Hepatocyte (in vitro differentiated cells): Measurements from ENCODE around the gene CKLF. TPM values are rescaled to one million over a fixed set of nuclear protein-coding genes. Genes with fewer than 3 reads are reported as not detected.

Experiments used
- DNase-seq: peaks from one replicate; pipeline ENCODE4 v3.0.0-alpha.2; 2016; ENCODE audit warnings: low spot score
- H2AFZ ChIP-seq: fragments of 200-600 bp; sonication (generic); 2 replicates; pipeline ENCODE4 v1.6.0; 2016; ENCODE audit warnings: antibody characterized with exemption, mild to moderate bottlenecking
- H3K27ac ChIP-seq: fragments of 200-600 bp; sonication (generic); 2 replicates; pipeline ENCODE4 v1.5.1; 2016; ENCODE audit warnings: mild to moderate bottlenecking
- H3K27me3 ChIP-seq: fragments of 200-600 bp; sonication (generic); 2 replicates; pipeline ENCODE4 v1.6.1; 2016
- H3K36me3 ChIP-seq: fragments of 200-600 bp; sonication (generic); replicated peaks from 2 replicates; pipeline ENCODE4 v1.5.1; 2016; ENCODE audit warnings: low read depth; ENCODE audit not compliant: insufficient read depth
- H3K4me1 ChIP-seq: fragments of 200-600 bp; sonication (generic); 2 replicates; pipeline ENCODE4 v1.5.1; 2016; ENCODE audit warnings: mild to moderate bottlenecking, moderate library complexity; ENCODE audit not compliant: insufficient read depth
- H3K4me2 ChIP-seq: fragments of 200-600 bp; sonication (generic); 2 replicates; pipeline ENCODE4 v1.6.0; 2016
- H3K4me3 ChIP-seq: fragments of 200-600 bp; sonication (generic); 2 replicates; pipeline ENCODE4 v1.5.1; 2016; ENCODE audit warnings: mild to moderate bottlenecking
- H3K79me2 ChIP-seq: fragments of 200-600 bp; sonication (generic); 2 replicates; pipeline ENCODE4 v1.6.0; 2017; ENCODE audit warnings: mild to moderate bottlenecking
- H3K9me2 ChIP-seq: fragments of 200-600 bp; sonication (generic); replicated peaks from 2 replicates; pipeline ENCODE4 v1.6.0; 2017; ENCODE audit warnings: mild to moderate bottlenecking; ENCODE audit not compliant: insufficient read depth
- H3K9me3 ChIP-seq: fragments of 200-600 bp; sonication (generic); 2 replicates; pipeline ENCODE4 v1.5.1; 2016; ENCODE audit warnings: low read depth, mild to moderate bottlenecking
- H4K20me1 ChIP-seq: fragments of 200-600 bp; sonication (generic); 2 replicates; pipeline ENCODE4 v1.6.0; 2016; ENCODE audit warnings: mild to moderate bottlenecking; ENCODE audit not compliant: insufficient read depth, poor library complexity, severe bottlenecking
- EZH2 ChIP-seq: fragments of 200-600 bp; sonication (generic); IDR thresholded peaks from 2 replicates; pipeline ENCODE4 v1.6.1; 2016; ENCODE audit warnings: antibody characterized with exemption, mild to moderate bottlenecking, borderline replicate concordance
- EZH2phosphoT487 ChIP-seq: fragments of 200-600 bp; sonication (generic); IDR thresholded peaks from one replicate; pipeline ENCODE4 v1.6.1; 2018; ENCODE audit warnings: antibody characterized with exemption, mild to moderate bottlenecking, low read depth, moderate library complexity; ENCODE audit not compliant: unreplicated experiment, severe bottlenecking
- whole genome bisulfite sequencing: methylation state at CpG from one replicate; pipeline ENCODE4 v1.1.6; 2016; ENCODE audit warnings: low lambda C conversion rate; ENCODE audit errors: missing lambda C conversion rate; 5-methylcytosine and 5-hydroxymethylcytosine counted together
- polyA plus RNA-seq: library from polyadenylated mRNA; unstranded; fragments of >200 nt; fragmentation: Nextera tagmentation; extraction: Ambion mirVana; gene quantifications from 2 replicates; pipeline ENCODE4 v1.2.1, GENCODE V29; 2016
- total RNA-seq: library from RNA; depleted of rRNA; stranded (reverse); fragments of >200 nt; gene quantifications from 2 replicates; pipeline ENCODE4 v1.2.3, GENCODE V29; 2014
- TF ChIP-seq, protein P1 (sequence below): fragments of 200-600 bp; sonication (generic); IDR thresholded peaks from 2 replicates; pipeline ENCODE4 v1.5.1; 2016; ENCODE audit warnings: antibody characterized with exemption, mild to moderate bottlenecking; ENCODE audit not compliant: poor library complexity

The CKLF gene
- total and polyA plus RNA-seq, 2 experiments from 2014 or later, result 39.9 to 53.5 TPM

DNA sequence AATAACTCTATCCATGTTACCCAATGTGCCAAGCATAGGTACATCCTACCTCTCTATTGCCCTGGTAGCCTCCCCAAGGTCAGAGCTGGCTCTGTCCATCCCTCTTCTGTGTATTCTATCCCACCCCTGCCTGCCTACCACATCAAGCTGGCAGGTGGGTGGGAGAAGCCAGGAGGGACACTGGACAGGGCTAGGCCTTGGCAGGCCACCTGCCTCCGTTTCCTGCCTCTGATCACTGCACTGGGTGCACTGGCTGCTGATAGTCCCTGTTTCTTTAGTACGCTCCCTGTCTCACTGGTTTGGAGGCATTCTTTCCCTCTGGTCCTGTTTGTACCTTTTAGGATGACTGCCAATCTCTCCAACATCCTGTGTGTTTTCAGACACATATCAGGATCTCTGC, 15.1 kb upstream of the CKLF start:
- H3K79me2 ChIP-seq, result no peaks in the 10 kb centered on the region
- no peaks in the 10 kb centered on the region for H4K20me1 ChIP-seq
- H2AFZ ChIP-seq, result no peak overlapping the region
- H3K27me3 ChIP-seq, result no peaks in the 10 kb centered on the region
- H3K4me3 ChIP-seq, result no peak overlapping the region
- no peak for DNase-seq
- no peak overlapping the region for H3K27ac ChIP-seq
- H3K9me2 ChIP-seq, result no peaks in the 10 kb centered on the region
- WGBS, result 98% methylated on average over 2 of the region's 2 CpGs
- no peak overlapping the region for H3K4me2 ChIP-seq
- TF ChIP-seq EZH2 (no peak), EZH2phosphoT487 (no peak)
- TF ChIP-seq, protein P1, sequence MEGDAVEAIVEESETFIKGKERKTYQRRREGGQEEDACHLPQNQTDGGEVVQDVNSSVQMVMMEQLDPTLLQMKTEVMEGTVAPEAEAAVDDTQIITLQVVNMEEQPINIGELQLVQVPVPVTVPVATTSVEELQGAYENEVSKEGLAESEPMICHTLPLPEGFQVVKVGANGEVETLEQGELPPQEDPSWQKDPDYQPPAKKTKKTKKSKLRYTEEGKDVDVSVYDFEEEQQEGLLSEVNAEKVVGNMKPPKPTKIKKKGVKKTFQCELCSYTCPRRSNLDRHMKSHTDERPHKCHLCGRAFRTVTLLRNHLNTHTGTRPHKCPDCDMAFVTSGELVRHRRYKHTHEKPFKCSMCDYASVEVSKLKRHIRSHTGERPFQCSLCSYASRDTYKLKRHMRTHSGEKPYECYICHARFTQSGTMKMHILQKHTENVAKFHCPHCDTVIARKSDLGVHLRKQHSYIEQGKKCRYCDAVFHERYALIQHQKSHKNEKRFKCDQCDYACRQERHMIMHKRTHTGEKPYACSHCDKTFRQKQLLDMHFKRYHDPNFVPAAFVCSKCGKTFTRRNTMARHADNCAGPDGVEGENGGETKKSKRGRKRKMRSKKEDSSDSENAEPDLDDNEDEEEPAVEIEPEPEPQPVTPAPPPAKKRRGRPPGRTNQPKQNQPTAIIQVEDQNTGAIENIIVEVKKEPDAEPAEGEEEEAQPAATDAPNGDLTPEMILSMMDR, result no peak
- no peaks in the 10 kb centered on the region for H3K9me3 ChIP-seq
- no peaks in the 10 kb centered on the region for H3K4me1 ChIP-seq
- H3K36me3 ChIP-seq, result no peaks in the 10 kb centered on the region

DNA sequence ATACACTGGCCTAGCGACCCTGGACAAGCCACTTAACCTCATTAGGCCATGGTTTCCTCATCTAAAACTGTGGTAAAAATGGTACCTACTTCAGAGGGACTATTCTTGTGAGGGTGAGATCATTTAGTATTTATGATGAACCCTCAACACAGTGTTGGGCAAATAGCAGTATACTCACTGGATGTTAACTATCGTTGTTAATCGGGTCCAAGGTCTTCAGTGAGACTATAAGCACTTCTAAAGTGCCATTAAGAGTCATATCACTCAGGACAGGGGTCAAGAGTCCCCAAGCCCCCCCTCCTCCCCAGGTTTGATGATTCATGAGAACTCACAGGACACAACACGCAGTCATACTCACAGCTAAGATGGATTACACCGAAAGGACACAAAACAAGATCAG, 13.5 kb upstream of the CKLF start:
- H3K27ac ChIP-seq, result peak overlapping the region; percentile 92
- WGBS, result 71% methylated on average over 5 of the region's 5 CpGs
- no peak overlapping the region for H3K4me2 ChIP-seq
- no peaks in the 10 kb centered on the region for H3K27me3 ChIP-seq
- H3K4me1 ChIP-seq, result no peaks in the 10 kb centered on the region
- no peaks in the 10 kb centered on the region for H3K9me3 ChIP-seq
- H3K36me3 ChIP-seq, result no peaks in the 10 kb centered on the region
- no peaks in the 10 kb centered on the region for H4K20me1 ChIP-seq
- H3K4me3 ChIP-seq, result no peak overlapping the region
- TF ChIP-seq EZH2phosphoT487, result no peak
- no peak for TF ChIP-seq EZH2
- TF ChIP-seq, protein P1, result no peak
- H3K9me2 ChIP-seq, result no peaks in the 10 kb centered on the region
- DNase-seq, result peak; percentile 71
- no peaks in the 10 kb centered on the region for H3K79me2 ChIP-seq
- H2AFZ ChIP-seq, result no peak overlapping the region

DNA sequence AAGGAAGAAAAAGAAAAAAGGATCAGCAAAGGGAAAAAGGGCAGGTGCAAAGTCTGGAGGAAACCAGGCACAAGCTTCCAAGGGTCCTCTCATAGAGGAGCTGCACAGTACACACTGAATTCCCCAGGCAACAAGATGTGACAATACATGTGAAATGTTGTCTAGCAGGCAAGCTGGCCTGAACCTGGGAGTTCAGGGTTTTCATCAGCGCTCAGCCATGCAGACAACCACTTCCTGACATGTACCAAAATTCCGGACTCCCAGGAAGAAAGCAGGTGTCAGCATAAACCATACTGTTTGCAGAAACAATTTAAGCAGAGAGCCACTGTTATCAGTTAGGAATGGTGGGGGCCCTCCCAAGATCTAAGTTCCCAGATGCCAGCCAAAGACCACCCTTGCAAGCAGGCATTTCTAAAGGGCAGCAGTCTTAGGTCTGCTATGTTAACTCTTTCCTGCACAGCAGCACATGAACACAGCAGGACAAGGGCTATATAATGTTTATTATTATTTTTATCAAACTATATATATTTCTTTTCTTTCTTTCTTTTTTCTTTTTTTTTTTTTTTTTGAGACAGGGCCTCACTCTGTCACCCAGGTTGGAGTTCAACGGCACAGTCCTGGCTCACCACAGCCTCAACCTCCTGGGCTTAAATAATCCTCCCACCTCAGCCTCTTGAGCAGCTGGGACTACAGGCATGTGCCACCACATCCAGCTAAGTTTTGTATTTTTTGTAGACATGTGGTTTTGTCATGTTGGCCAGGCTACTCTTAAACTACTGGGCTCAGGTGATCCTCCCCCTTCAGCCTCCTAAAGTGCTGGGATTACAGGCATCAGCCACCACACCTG, 12.5 kb upstream of the CKLF start:
- Histone ChIP-seq H3K36me3 (no peaks in the 10 kb centered on the region), H3K27me3 (no peaks in the 10 kb centered on the region), H3K9me2 (no peaks in the 10 kb centered on the region), H4K20me1 (no peaks in the 10 kb centered on the region), H3K4me2 (no peak overlapping the region), H3K79me2 (no peaks in the 10 kb centered on the region), H3K9me3 (no peaks in the 10 kb centered on the region), H3K4me1 (no peaks in the 10 kb centered on the region), H2AFZ (no peak overlapping the region), H3K27ac (peak overlapping the region; percentile 83), H3K4me3 (no peak overlapping the region)
- no peak for TF ChIP-seq EZH2
- TF ChIP-seq, protein P1, result no peak
- DNase-seq, result peak; percentile 26
- WGBS, result 94% methylated on average over 3 of the region's 3 CpGs
